ENCODE data around the gene ARG2.
"Not testable (repeated sequence)": the region's sequence is repeated elsewhere in the genome, so short reads cannot be mapped to it uniquely, and the experiment has no call there.

Gene ARG2

GRCh38 chr14:67589204-67589770, 30.4 kb upstream of the ARG2 start:
- no peak for DNase-seq

DNA sequence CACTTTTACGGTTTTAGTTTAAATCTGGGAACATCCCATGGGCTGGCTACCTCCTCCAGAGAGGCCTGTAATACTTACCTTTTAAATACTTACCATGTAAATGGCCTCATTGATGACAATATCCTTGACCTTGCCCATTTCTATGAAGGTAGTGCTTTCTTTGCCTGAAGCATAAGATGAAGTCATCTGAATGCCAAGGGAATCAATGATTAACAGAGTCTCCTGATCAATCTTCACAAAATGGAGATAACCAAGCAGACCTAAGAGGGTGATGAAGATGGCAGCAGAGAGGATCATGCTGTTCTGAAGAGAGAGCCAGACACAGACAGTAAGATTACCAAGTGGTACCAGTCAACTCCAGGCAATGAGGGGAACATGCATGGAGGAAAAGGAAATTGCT, 26.1 kb upstream of the ARG2 start:
- not testable (repeated sequence) for DNase-seq

GRCh38 chr14:67595392-67595791, 24.3 kb upstream of the ARG2 start:
- DNase-seq = no peak

- DNase-seq = peak; percentile 92 to 93
These were observed 19.8 kb upstream of the ARG2 start, which contains the start of gene PIGH for GRCh38 chr14:67599698-67600561. Gene PIGH, minus strand, starts transcription at chr14:67600268. Its CDS starts 65 bp downstream, at chr14:67600203.

DNA sequence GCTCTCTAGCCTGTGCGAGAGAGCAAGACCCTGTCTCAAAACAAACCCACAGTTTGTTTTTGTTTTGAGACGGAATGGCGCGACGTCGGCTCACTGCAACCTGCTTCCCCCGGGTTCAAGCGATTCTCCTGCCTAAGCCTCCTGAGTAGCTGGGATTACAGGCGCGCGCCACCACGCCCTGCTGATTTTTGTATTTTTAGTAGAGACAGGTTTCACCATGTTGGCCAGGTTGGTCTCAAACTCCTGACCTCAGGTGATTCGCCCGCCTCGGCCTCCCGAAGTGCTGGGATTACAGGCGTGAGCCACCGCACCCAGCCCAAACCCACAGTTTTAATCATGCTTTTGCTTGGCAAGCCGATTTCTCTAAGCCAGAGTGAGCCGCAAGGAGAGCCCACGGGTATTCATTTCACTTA, 19.2 kb upstream of the ARG2 start:
- DNase-seq = not testable (repeated sequence)

GRCh38 chr14:67602076-67602475, 17.6 kb upstream of the ARG2 start:
- no peak for DNase-seq

DNA sequence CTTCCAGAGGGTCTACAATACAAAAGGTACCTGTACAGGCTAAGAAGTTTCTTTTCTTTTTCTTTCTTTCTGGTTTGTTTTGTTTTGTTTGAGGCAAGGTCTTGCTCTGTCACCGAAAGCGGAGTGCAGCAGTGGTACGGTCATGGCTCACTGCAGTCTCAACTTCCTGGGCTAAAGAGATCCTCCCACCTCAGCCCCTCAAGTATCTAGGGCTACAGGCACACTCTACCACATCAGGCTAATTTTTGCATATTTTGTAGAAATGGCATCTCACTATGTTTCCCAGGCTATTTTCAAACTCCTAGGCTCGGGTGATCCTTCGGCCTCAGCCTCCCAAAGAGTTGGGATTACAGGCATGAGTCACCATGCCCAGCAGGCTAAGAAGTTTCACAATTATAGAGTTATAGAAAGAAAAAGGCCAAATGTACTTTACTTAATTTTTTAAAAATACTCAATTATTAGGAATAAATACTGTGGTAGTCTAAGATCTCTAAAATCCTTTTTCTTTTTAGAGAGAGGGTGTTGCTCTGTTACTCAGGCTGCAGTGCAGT, 16.6 kb upstream of the ARG2 start:
- DNase-seq = no peak

DNA sequence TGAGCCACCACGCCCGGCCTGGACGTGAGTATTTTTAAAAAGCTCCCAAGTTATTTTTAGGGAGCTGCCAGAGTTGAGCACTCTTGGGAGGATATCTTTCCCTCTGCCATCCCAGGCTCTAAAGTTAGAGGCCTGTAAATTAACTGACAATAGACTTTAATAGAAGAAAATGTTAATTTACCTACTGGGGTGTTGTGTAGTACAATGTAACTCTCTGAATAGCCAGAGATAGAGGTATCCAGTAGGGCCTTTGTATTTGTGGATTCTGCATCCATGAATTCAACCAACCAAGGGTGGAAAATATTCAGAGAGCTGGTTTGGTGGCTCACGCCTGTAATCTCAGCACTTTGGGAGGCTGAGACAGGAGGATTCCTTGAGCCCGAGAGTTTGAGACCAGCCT, 12.1 kb upstream of the ARG2 start:
- no peak for DNase-seq

DNA sequence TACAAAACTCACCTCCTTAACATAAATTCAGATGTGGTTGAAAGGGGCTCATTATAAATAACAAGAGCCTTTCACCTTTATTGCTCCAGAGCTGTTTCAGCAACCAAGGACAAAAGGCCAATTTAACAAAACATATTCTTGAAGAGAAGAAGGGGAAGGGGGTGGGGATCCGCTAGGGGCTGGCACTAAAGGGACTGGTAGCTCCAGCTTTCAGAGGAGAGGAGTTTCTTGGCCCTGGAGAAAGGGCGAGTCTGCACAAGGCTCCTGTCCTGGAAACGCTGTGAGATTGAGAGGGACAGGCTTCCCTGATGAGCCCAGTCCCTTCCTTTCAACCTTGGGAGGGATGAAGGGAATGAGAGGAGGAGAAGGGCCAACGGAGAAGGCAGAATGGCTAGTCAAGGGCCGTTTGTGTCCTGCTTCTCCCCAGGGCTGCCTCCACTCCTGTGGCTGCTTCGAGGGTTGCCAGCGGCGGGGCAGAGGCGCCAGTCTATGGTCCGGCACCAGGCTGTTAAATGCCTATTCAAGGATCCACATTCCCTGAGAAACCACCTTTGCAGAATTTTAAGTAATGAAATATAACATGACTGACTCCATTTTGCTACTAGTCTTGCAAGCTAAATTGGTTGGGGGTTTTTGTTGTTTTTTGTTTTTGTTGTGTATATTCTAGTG, 9.9 kb upstream of the ARG2 start:
- DNase-seq = no peak

DNA sequence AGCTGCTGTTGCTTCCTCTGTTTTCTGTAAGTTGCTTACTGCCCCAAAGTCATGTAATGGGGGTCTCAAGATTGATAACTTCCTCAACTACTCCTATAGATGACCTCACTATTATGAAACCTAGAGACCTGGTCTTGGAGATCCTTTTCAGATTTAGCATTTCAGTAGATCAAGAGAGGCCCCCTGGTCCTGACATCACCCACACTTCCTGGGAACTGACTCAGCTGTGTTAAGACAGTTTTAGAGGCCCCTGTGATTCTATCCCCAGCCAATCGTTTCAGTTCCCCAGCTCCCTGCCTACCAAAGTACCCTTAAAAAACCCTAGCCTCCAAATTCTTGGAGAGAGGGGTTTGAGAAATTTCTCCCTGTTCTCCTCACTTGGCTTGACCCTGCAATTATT, 9.2 kb upstream of the ARG2 start:
- DNase-seq = no peak

DNA sequence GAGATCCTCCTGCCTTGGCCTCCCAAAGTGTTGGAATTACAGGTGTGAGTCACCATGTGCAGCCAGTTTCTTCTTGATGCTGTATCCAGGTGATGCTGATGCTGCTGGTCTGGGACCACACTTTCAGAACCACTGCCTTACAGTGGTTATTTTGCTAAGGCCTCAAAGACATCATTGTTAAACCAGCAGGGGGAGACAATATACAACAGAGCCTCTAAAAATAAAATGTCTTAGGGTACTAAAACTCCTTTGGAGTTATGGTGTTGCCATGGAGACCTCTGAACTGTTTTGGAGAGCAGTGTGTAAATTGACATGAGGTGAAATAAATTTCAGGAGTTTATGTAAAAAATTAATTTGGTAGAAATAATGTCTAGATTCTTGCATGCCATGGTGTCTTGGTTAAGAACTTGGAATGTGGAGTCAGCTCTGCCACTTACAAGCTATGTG, 1.1 kb upstream of the ARG2 start:
- no peak for DNase-seq

DNA sequence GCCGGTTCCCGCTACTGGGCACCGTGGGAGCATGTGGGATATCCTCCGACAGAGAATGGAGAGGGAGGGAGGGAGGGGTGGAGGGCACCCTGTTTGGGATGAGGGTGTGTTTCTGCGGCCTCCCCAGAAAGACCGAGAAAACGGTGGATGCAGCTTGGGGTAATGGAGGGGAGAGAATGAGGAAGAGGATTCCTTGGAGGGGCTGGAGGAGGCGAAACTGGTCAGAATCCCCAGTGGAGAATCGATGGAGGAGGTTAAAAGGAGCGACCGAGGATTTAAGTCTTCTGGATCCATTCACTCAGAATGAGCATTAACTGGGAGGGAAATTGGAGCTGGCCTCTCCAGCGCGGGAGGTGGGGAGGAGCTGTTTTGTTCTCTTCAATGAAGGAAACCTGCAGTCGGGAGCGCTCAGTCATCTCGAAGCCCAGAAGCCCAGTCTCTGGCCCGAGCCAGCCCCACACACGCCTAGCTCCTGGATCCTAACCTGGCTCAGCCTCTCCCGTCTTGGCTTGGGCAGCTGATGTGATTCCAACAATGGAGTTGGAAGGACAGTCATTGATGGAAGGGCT, 581 bp downstream of the ARG2 start:
- no peak for DNase-seq

GRCh38 chr14:67622675-67623074, 3.0 kb downstream of the ARG2 start:
- DNase-seq = no peak

DNA sequence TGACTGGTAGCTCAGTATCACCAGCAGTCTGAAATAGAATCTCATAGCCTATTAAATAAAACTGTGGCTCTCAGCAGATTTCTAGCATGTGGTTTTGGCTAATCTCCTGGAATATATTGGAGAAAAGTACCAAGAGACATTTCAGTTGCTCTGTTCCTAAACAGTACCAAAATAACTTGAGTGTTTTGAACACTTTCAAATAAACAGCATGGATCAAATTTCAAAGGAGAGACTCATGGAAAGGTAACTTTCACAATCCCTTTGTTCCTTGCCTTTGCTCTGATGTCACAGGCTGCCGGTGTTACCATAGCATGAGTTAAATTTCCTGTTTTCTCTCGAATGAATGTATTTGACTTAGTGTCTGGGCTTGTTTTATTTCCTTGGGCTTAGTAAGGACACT, 3.4 kb downstream of the ARG2 start:
- DNase-seq = no peak

DNA sequence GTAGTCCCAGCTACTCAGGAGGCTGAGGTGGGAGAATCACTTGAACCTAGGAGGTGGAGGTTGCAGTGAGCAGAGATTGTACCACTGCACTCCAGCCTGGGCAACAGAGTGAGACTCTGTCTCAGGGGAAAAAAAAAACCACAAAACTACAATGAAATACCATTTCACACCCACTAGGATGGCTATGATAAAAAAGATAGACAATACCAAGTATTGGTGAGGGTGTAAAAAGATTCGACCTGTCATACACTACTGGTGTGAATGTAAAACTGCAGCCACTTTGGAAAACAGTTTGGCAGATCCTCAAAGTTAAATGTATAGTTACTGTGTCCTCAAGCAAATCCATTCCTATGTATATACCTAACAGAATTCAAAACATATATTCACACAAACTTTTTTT, 6.4 kb downstream of the ARG2 start:
- DNase-seq = not testable (repeated sequence)

GRCh38 chr14:67627519-67627918, 7.8 kb downstream of the ARG2 start:
- no peak for DNase-seq

- DNase-seq = no peak
These were observed 10.5 kb downstream of the ARG2 start for GRCh38 chr14:67630186-67630585.

- no peak for DNase-seq
These were observed 11.2 kb downstream of the ARG2 start for GRCh38 chr14:67630938-67631337.

DNA sequence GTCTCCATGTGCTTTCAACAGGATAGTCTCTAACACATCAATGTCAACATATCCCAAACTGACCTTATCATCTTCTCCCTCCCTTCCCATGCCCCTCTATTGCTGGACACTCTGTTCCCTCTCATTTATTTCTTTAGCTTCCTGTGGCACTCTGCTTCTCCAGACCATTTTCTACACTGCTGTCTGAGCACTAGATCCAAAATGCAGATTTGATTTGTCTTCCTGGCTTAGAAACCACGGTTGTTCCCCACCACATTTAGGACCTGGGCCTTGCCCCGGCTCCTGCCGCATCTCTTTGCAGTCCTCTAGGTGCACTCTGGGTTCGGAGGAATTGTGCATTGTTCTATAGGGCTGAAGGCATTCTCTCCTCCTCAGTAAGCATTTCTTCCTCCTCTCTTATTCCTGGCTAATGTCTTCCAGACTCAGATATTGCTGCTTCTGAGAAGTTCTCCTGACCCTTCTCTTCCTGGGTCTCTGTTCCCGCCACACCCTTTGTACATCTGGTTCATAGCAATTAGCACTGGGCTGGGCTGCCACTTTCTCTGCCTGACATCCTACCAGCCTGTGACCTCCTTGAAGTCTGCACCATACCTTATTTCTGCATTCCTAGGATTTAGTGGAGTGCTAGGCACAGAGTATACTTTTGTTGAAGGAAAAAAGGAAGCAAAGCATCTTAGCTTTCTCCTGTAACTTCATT, 13.9 kb downstream of the ARG2 start:
- no peak for DNase-seq

DNA sequence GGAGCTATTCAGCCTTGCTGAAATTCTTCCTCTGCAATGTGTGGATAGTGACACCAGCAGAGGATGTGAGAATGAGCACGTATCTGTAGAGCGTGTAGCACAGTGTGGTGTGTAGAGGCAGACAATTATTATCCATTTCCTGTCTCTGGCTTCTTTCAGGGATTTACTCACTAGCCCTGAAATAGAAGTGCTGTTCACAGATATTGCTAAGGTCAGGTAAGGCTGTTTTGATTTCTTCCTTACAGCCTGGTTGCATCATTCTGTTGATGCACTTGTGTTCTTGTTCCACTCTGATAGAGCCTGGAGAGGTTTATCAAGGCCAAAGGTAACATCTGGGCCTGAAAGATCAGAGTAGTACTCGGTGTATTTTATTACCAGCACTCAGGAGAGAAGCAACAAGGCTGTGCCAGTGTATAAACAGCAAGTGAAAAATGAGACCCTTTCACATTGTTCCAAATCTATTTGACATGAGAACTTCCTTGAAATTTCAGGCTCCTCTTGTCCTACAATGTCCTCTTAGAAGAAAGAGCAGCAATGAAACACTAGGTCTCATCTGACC, 16.7 kb downstream of the ARG2 start:
- DNase-seq = no peak

DNA sequence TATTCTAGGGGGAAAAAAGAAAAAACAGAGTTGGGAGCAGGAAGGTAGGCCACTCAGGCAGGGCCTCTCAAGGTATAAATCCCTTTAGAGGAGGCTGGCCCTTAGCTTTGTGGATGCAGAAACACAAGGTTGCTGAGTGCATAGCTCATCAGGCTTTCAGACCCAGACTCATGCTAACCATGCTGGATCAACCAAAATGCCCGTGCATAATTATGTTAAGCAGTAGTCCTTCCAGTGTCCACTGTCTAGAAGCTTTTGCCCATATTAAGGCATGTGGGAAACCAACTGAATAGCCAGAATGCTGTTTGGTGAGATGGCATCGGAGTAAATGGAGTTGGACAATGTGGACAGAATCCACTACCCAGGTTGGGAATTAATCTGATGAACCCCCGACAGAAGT, 18.9 kb downstream of the ARG2 start:
- DNase-seq = no peak

DNA sequence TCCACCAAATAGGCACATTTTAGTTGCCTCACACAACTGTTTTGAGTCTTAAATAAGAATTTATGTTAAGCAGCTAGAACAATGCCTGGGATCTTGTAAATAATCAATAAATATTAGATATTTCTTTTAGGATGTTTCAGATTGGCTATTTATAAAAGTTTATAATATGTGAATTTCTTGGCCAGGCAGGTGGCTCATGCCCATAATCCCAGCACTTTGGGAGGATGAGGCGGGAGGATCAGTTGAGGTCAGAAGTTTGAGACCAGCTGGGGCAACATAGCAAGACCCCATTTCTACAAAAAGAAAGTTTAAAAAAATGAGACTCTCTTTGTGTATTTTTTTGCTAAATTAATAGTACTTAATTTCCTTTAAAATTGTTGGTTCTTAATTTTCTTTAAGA, 21.8 kb downstream of the ARG2 start:
- DNase-seq = no peak
